ENCODE data around the gene PC.

Gene PC

DNA sequence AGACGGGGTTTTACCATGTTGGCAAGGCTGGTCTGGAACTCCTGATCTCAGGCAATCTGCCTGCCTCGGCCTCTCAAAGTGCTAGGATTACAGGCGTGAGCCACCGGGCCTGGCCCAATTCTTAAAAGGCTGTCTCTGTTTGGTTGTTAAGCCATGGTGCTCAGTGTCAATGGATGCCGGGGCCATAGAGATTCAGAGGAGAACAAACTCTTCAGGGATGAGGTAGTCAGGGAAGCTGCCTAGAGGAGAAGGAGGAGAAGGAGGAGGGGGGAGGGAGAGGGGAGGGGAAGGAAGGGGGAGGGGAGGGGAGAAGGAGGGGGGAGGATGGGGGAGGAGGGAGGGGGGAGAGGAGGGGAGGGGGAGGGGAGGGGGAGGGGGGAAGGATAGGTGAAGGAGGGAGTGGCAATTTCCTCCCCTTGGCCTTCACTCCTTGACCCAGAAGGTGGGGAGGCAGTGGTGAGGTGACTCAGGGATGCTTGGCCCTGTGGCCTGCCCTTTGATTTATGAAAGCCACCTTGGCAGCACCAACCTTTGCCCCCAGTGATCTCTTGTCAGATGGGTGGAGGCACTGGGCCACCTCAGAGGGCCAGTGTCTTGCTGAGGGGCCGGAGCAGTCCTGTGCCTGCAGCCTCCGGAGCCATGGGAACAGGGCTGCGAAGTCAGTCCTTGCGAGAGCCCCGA is 16.7 kb upstream of the PC start, which contains the start of gene C11orf86:
Gene C11orf86, plus strand, starts transcription at position 581 of the 681 bp plus-strand sequence. Its CDS starts 59 bp downstream, at position 640.
- Histone ChIP-seq H3K27ac (ENCODE audit: poor library complexity, severe bottlenecking) (peak within 1 kb of the TSS; percentile 45), H3K27me3 (ENCODE audit: insufficient read depth, poor library complexity, severe bottlenecking) (no peaks in the 10 kb centered on the region), H3K4me1 (ENCODE audit: insufficient read depth, poor library complexity, severe bottlenecking) (peaks cover 30% of the 10 kb centered on the region), H3K4me3 (ENCODE audit: severe bottlenecking) (no peak within 1 kb of the TSS), H3K9me3 (ENCODE audit: severe bottlenecking) (peaks cover 5% of the 10 kb centered on the region), H3K36me3 (ENCODE audit: low read depth) (no peaks in the 10 kb centered on the region)
- DNase-seq (ENCODE audit: low spot score) (no peak), ATAC-seq (ENCODE audit: low read depth) (no peak)
- TF ChIP-seq, protein P1, sequence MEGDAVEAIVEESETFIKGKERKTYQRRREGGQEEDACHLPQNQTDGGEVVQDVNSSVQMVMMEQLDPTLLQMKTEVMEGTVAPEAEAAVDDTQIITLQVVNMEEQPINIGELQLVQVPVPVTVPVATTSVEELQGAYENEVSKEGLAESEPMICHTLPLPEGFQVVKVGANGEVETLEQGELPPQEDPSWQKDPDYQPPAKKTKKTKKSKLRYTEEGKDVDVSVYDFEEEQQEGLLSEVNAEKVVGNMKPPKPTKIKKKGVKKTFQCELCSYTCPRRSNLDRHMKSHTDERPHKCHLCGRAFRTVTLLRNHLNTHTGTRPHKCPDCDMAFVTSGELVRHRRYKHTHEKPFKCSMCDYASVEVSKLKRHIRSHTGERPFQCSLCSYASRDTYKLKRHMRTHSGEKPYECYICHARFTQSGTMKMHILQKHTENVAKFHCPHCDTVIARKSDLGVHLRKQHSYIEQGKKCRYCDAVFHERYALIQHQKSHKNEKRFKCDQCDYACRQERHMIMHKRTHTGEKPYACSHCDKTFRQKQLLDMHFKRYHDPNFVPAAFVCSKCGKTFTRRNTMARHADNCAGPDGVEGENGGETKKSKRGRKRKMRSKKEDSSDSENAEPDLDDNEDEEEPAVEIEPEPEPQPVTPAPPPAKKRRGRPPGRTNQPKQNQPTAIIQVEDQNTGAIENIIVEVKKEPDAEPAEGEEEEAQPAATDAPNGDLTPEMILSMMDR (IDR thresholded peaks at IDR 0.05; ENCODE audit: poor library complexity, severe bottlenecking), result no peak

DNA sequence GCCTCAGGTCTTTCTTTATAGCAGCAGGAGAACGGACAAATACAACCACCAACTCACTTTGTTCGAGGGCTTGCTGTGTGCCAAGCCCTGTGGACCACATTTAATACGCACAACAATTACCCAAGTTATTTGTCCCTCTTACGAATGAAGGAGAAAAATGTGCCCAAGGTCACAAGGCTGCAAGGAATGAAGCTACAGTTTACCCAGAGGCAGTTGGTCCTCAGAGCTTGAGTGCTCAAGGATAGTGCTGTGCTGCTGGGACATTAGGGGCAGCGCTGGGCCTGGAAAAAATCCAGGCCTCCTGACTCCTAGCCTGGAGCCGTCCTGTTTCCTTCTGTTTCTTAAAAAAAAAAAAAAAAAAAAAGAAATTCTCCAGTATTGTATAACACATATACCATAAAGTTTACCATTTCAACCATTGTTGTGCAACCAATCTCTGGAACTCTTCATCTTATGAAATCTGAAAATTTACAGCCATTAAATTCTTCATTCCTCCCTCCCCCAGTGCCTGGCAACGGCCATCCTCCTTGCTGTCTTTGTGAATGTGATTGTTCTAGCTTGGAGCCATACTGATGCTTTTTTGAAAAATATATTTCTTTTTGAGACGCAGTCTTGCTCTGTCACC is 15.9 kb upstream of the PC start:
- TF ChIP-seq, protein P1 (IDR thresholded peaks at IDR 0.05; ENCODE audit: poor library complexity, severe bottlenecking), result no peak
- DNase-seq (ENCODE audit: low spot score) (no peak), ATAC-seq (ENCODE audit: low read depth) (no peak)
- peak overlapping the region; percentile 45 for H3K27ac ChIP-seq (ENCODE audit: poor library complexity, severe bottlenecking)
- H3K36me3 ChIP-seq (ENCODE audit: low read depth), result no peaks in the 10 kb centered on the region
- no peak overlapping the region for H3K4me3 ChIP-seq (ENCODE audit: severe bottlenecking)
- peaks cover 35% of the 10 kb centered on the region for H3K4me1 ChIP-seq (ENCODE audit: insufficient read depth, poor library complexity, severe bottlenecking)
- no peaks in the 10 kb centered on the region for H3K9me3 ChIP-seq (ENCODE audit: severe bottlenecking)
- H3K27me3 ChIP-seq (ENCODE audit: insufficient read depth, poor library complexity, severe bottlenecking), result no peaks in the 10 kb centered on the region

DNA sequence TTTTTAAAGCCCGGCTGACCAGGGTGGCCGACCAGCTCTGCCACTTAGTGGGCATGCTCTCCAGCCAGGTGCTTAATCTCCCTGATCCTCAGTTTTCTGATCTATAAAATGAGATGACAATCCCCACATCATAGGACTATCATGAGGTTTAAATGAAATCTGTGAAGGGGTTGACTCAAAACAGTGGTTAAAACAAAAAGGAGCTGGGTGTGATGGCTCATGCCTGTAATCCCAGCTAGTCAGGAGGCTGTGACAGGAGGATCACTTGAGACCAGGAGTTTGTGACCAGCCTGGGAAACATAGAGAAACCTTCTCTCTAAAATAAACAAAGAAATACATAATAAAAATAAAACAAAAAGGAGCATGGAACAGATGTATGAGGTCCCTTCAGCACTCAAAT is 13.3 kb upstream of the PC start:
- Histone ChIP-seq H3K36me3 (ENCODE audit: low read depth) (no peaks in the 10 kb centered on the region), H3K27ac (ENCODE audit: poor library complexity, severe bottlenecking) (peak overlapping the region; percentile 95), H3K4me3 (ENCODE audit: severe bottlenecking) (no peak overlapping the region), H3K27me3 (ENCODE audit: insufficient read depth, poor library complexity, severe bottlenecking) (no peaks in the 10 kb centered on the region), H3K9me3 (ENCODE audit: severe bottlenecking) (no peaks in the 10 kb centered on the region), H3K4me1 (ENCODE audit: insufficient read depth, poor library complexity, severe bottlenecking) (peaks cover 54% of the 10 kb centered on the region)
- TF ChIP-seq, protein P1 (IDR thresholded peaks at IDR 0.05; ENCODE audit: poor library complexity, severe bottlenecking), result no peak
- DNase-seq (ENCODE audit: low spot score) (no peak), ATAC-seq (ENCODE audit: low read depth) (no peak)

DNA sequence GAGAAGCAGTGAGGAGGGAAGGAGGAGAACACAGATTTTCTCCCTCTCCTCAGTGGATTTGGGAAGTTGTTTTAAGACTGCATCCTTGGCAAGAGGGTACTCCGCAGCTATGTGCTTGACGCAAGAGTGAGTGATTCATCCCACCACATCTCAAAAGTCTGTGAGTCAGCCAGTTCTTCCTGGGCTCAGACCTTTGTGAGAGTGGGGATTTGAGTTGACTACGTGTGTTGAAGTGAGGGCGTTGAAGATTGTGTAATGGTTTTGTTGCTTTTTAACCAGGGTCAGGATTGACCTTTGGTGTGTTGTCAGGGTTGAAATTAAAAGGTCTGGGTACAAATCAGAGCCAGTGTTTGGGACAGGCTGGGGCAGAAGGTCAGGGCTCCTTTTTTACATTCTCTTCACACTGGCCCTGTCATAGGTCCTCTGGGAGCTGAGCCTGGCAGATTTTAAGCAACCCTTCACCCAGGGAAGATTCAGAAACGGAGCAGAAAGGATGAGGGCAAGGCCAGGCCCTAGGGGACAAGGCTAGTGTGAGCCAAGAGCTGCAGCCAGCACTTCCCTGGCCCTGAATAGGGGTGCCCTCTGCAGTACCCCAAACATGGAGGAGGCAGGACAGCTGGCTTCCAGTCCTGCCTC is 12.7 kb upstream of the PC start:
- H3K27me3 ChIP-seq (ENCODE audit: insufficient read depth, poor library complexity, severe bottlenecking), result no peaks in the 10 kb centered on the region
- DNase-seq (ENCODE audit: low spot score) (peak; percentile 87), ATAC-seq (ENCODE audit: low read depth) (peak; percentile 88)
- H3K4me1 ChIP-seq (ENCODE audit: insufficient read depth, poor library complexity, severe bottlenecking), result peaks cover 54% of the 10 kb centered on the region
- H3K27ac ChIP-seq (ENCODE audit: poor library complexity, severe bottlenecking), result peak overlapping the region; percentile 95
- TF ChIP-seq, protein P1 (IDR thresholded peaks at IDR 0.05; ENCODE audit: poor library complexity, severe bottlenecking), result no peak
- no peak overlapping the region for H3K4me3 ChIP-seq (ENCODE audit: severe bottlenecking)
- no peaks in the 10 kb centered on the region for H3K9me3 ChIP-seq (ENCODE audit: severe bottlenecking)
- H3K36me3 ChIP-seq (ENCODE audit: low read depth), result no peaks in the 10 kb centered on the region
